HCT116 (cell line): ENCODE measurements around the gene F2R. TPM values are rescaled to one million over a fixed set of nuclear protein-coding genes. Genes with fewer than 3 reads are reported as not detected.
"Not testable (repeated sequence)": the region's sequence is repeated elsewhere in the genome, so short reads cannot be mapped to it uniquely, and the experiment has no call there.

ENCODE experiments used
- ATAC-seq: fragments of 200-7000 bp; cut with Tn5 transposase; 2 replicates; pipeline ENCODE4 v1.9.1; 2020; ENCODE audit warnings: mild to moderate bottlenecking, moderate library complexity
- BruUV-seq: library from RNA; stranded (reverse); fragments of 400-500 nt; replicated peaks from 2 replicates; lab custom pipeline; 2021; lab: Mats Ljungman, UMichigan
- CTCF ChIA-PET: fragments of 300-600 bp; sonication (Branson Sonifier 250); formaldehyde crosslinking; loops from one replicate; lab custom pipeline; 2021; ENCODE audit warnings: antibody characterized with exemption; lab: Charles Lee
- POLR2A ChIA-PET: fragments of 300-600, 350-600 bp; sonication (Branson Sonifier 250); formaldehyde crosslinking; loops from one replicate; lab custom pipeline; 2021; ENCODE audit warnings: antibody characterized with exemption; lab: Charles Lee
- RAD21 ChIA-PET, 2 experiments: fragments of 300-600 bp; sonication (Branson Sonifier 250); formaldehyde crosslinking; loops; one replicate each; lab custom pipeline; 2023; ENCODE audit warnings: low total read pairs in 2 of 2; ENCODE audit not compliant: uncharacterized antibody in 2 of 2, unreplicated experiment in 2 of 2, low non-redundant PET in 1 of 2; lab: Charles Lee
- DNase-seq: peaks from one replicate; pipeline ENCODE4 v3.0.0-alpha.2; 2010; ENCODE audit warnings: low read depth, low spot score
- H2AFZ ChIP-seq: fragments of 200-600 bp; shearing (Covaris generic), sonication (generic); 2 replicates; pipeline ENCODE4 v1.6.1; 2017; ENCODE audit warnings: low read depth, mixed run types, mixed read lengths, antibody characterized with exemption, low read length; ENCODE audit not compliant: poor library complexity, severe bottlenecking
- H3K27ac ChIP-seq: 2 replicates; pipeline ENCODE4 v1.5.1; 2012; ENCODE audit warnings: low read depth, low read length
- H3K27me3 ChIP-seq: fragments of 200-600 bp; sonication (generic); 2 replicates; pipeline ENCODE4 v1.6.1; 2016; ENCODE audit warnings: mixed run types, low read length, mixed read lengths; ENCODE audit not compliant: insufficient read depth
- H3K36me3 ChIP-seq, 2 experiments: fragments of 200-500 bp in 1 of 2; fragments of 200-600 bp in 1 of 2; sonication (Bioruptor generic) in 1 of 2; sonication (generic) in 1 of 2; 2 replicates each; pipeline versions ENCODE4 v1.5.1 to v1.6.1; 2014 to 2016; ENCODE audit warnings: low read length in 2 of 2, inconsistent platforms in 1 of 2, mixed read lengths in 1 of 2, mixed run types in 1 of 2; ENCODE audit not compliant: insufficient read depth in 2 of 2, control insufficient read depth in 1 of 2
- H3K4me1 ChIP-seq, 2 experiments: fragments of 200-600 bp in 1 of 2; sonication (generic) in 1 of 2; 2 replicates each; pipeline versions ENCODE4 v1.5.1 to v1.6.1; 2012 to 2017; ENCODE audit warnings: low read length in 2 of 2, inconsistent platforms in 1 of 2, mild to moderate bottlenecking in 1 of 2, mixed read lengths in 1 of 2, mixed run types in 1 of 2, moderate library complexity in 1 of 2; ENCODE audit not compliant: insufficient read depth in 2 of 2, control insufficient read depth in 1 of 2
- H3K4me2 ChIP-seq: fragments of 200-600 bp; sonication (generic); 2 replicates; pipeline ENCODE4 v1.6.1; 2017; ENCODE audit warnings: mixed run types, low read length, mixed read lengths
- H3K4me3 ChIP-seq, 2 experiments: fragments of 200-600 bp in 1 of 2; sonication (generic) in 1 of 2; replicated peaks in 1 of 2; 2 replicates each; pipeline ENCODE4 v1.5.1; 2011 to 2016; ENCODE audit warnings: low read length in 2 of 2, control low read depth in 1 of 2, low read depth in 1 of 2, mild to moderate bottlenecking in 1 of 2, mixed read lengths in 1 of 2, mixed run types in 1 of 2
- H3K79me2 ChIP-seq: fragments of 200-600 bp; sonication (generic); 2 replicates; pipeline ENCODE4 v1.6.1; 2017; ENCODE audit warnings: mild to moderate bottlenecking, mixed run types, low read length, moderate library complexity, mixed read lengths; ENCODE audit not compliant: insufficient read depth
- H3K9ac ChIP-seq: fragments of 200-600 bp; sonication (generic); 2 replicates; pipeline ENCODE4 v1.6.1; 2016; ENCODE audit warnings: low read length, mixed read lengths
- H3K9me2 ChIP-seq: fragments of 200-600 bp; sonication (generic), shearing (Covaris generic); 2 replicates; pipeline ENCODE4 v1.6.1; 2017; ENCODE audit warnings: mixed run types, mild to moderate bottlenecking, moderate library complexity; ENCODE audit not compliant: insufficient read depth
- H3K9me3 ChIP-seq, 2 experiments: fragments of 200-500 bp in 1 of 2; fragments of 200-600 bp in 1 of 2; sonication (Bioruptor generic) in 1 of 2; sonication (generic) in 1 of 2; 2 replicates each; pipeline ENCODE4 v1.6.1; 2014 to 2017; ENCODE audit warnings: low read length in 2 of 2, mixed read lengths in 2 of 2, inconsistent platforms in 1 of 2, low read depth in 1 of 2, mild to moderate bottlenecking in 1 of 2, mixed run types in 1 of 2, moderate library complexity in 1 of 2; ENCODE audit not compliant: control insufficient read depth in 1 of 2, insufficient read depth in 1 of 2
- H4K20me1 ChIP-seq: fragments of 200-600 bp; sonication (generic), shearing (Covaris generic); 2 replicates; pipeline ENCODE4 v1.6.1; 2017; ENCODE audit warnings: mixed run types, mild to moderate bottlenecking, moderate library complexity; ENCODE audit not compliant: insufficient read depth
- CBX3 ChIP-seq: IDR thresholded peaks from 2 replicates; pipeline ENCODE4 v1.6.1; 2012; ENCODE audit warnings: low read depth
- CEBPB ChIP-seq: IDR thresholded peaks from 2 replicates; pipeline ENCODE4 v1.6.1; 2012; ENCODE audit warnings: low read depth
- CTCF ChIP-seq, 3 experiments: fragments of 200-600 bp in 1 of 3; sonication (generic) in 1 of 3; IDR thresholded peaks in 2 of 3; conservative IDR thresholded peaks in 1 of 3; 2 replicates each; pipeline ENCODE4 v1.5.1; 2012 to 2017; ENCODE audit warnings: low read depth in 2 of 3, low read length in 2 of 3, antibody characterized with exemption in 1 of 3, borderline replicate concordance in 1 of 3, control low read depth in 1 of 3, mild to moderate bottlenecking in 1 of 3, mixed read lengths in 1 of 3, mixed run types in 1 of 3, moderate library complexity in 1 of 3; ENCODE audit not compliant: insufficient read depth in 1 of 3
- JUND ChIP-seq: IDR thresholded peaks from 2 replicates; pipeline ENCODE4 v1.6.1; 2012
- MAX ChIP-seq: IDR thresholded peaks from 2 replicates; pipeline ENCODE4 v1.6.1; 2012
- POLR2A ChIP-seq: IDR thresholded peaks from 2 replicates; pipeline ENCODE4 v1.7.0; 2011; ENCODE audit warnings: borderline replicate concordance; ENCODE audit not compliant: insufficient read depth, insufficient read length; ENCODE audit errors: extremely low read depth
- POLR2AphosphoS5 ChIP-seq: IDR thresholded peaks from 2 replicates; pipeline ENCODE4 v1.6.1; 2011; ENCODE audit warnings: mild to moderate bottlenecking, low read depth, low read length, moderate library complexity
- RAD21 ChIP-seq: IDR thresholded peaks from 2 replicates; pipeline ENCODE4 v1.6.1; 2012; ENCODE audit warnings: low read depth, mild to moderate bottlenecking
- SIN3A ChIP-seq: IDR thresholded peaks from 2 replicates; pipeline ENCODE4 v1.6.1; 2012; ENCODE audit warnings: low read depth
- SP1 ChIP-seq: IDR thresholded peaks from 2 replicates; pipeline ENCODE4 v1.6.1; 2012; ENCODE audit warnings: low read depth
- TCF7L2 ChIP-seq: IDR thresholded peaks from 2 replicates; pipeline ENCODE4 v1.7.0; 2011; ENCODE audit warnings: borderline replicate concordance, inconsistent platforms; ENCODE audit not compliant: insufficient read depth, insufficient read length; ENCODE audit errors: extremely low read depth
- YY1 ChIP-seq: IDR thresholded peaks from 2 replicates; pipeline ENCODE4 v1.6.1; 2011; ENCODE audit warnings: low read length, low read depth, moderate library complexity, mild to moderate bottlenecking; ENCODE audit not compliant: insufficient replicate concordance; ENCODE audit errors: extremely low read depth
- ZNF274 ChIP-seq: fragments of 200-500 bp; sonication (Bioruptor generic); IDR thresholded peaks from 2 replicates; pipeline ENCODE4 v1.6.1; 2014; ENCODE audit warnings: mild to moderate bottlenecking, low read depth, low read length, inconsistent platforms
- intact Hi-C: fragments of 100-400 bp; cut with micrococcal nuclease; formaldehyde crosslinking; loops from 2 replicates; pipeline ENCODE4 v1.10.0; 2022
- total RNA-seq: library from RNA; stranded (reverse); gene quantifications from one replicate; pipeline ENCODE4 v1.2.1, GENCODE V29; 2021; ENCODE audit not compliant: unreplicated experiment
- TF ChIP-seq, protein P1 (sequence below): IDR thresholded peaks from 2 replicates; pipeline ENCODE4 v1.6.1; 2012; ENCODE audit warnings: low read depth

Gene F2R
- total RNA-seq, 1 experiment from 2014 or later, result 16.6 TPM

DNA sequence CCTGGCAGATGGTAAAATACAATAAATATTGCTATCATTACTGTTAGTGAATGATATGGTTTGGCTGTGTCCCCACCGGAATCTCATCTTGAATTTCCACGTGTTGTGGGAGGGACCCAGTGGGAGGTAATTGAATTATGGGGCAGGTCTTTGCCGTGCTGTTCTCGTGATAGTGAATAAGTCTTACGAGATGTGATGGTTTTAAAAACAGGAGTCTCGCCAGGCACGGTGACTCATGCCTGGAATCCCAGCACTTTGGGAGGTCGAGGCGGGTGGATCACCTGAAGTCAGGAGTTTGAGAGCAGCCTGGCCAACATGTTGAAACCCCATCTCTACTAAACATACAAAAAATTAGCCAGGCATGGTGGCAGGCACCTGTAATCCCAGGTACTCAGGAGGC is 45.2 kb downstream of the F2R start:
- H3K9me2 ChIP-seq, H3K9ac ChIP-seq, H3K4me2 ChIP-seq, H3K27me3 ChIP-seq, H3K36me3 ChIP-seq, H3K9me3 ChIP-seq, RAD21 ChIA-PET, H3K27ac ChIP-seq, H3K79me2 ChIP-seq, intact Hi-C loops, ATAC-seq, DNase-seq, BruUV-seq, POLR2A ChIA-PET, H3K4me3 ChIP-seq, H4K20me1 ChIP-seq: not testable (repeated sequence)
- Histone ChIP-seq H2AFZ (peak overlapping the region; percentile 74), H3K4me1 (peaks cover 0 to 22% of the 10 kb centered on the region in 2 experiments; a peak in 1 of 4 replicates)
- TF ChIP-seq CBX3, result 0 out of 2 replicates have a peak, but pooled peaks have one; percentile 15
- 0 out of 2 replicates have a peak, but pooled peaks have one; percentile 5 for TF ChIP-seq JUND
- CTCF ChIA-PET, result interaction anchor here (2.3 kb wide), 1 partner anchor 14 kb away, joined by 8 read pairs; no protein-coding TSS in a partner anchor

GRCh38 chr5:76762484-76762883 is 46.6 kb downstream of the F2R start:
- no peak overlapping the region for H3K4me2 ChIP-seq
- H3K36me3 ChIP-seq, result no peaks in the 10 kb centered on the region
- H3K9ac ChIP-seq, result no peak overlapping the region
- TF ChIP-seq ZNF274 (no peak), SIN3A (no peak), CEBPB (no peak), TCF7L2 (no peak), RAD21 (no peak), POLR2AphosphoS5 (no peak), YY1 (no peak), POLR2A (no peak), MAX (no peak), CTCF (IDR thresholded peaks at IDR 0.05 in 2 of 3, conservative IDR thresholded peaks at IDR 0.05 in 1 of 3; ENCODE audit: borderline replicate concordance in 1 of 3, insufficient read depth in 1 of 3, low read depth in 2 of 3, low read length in 2 of 3) (no peak), SP1 (no peak)
- TF ChIP-seq, protein P1, sequence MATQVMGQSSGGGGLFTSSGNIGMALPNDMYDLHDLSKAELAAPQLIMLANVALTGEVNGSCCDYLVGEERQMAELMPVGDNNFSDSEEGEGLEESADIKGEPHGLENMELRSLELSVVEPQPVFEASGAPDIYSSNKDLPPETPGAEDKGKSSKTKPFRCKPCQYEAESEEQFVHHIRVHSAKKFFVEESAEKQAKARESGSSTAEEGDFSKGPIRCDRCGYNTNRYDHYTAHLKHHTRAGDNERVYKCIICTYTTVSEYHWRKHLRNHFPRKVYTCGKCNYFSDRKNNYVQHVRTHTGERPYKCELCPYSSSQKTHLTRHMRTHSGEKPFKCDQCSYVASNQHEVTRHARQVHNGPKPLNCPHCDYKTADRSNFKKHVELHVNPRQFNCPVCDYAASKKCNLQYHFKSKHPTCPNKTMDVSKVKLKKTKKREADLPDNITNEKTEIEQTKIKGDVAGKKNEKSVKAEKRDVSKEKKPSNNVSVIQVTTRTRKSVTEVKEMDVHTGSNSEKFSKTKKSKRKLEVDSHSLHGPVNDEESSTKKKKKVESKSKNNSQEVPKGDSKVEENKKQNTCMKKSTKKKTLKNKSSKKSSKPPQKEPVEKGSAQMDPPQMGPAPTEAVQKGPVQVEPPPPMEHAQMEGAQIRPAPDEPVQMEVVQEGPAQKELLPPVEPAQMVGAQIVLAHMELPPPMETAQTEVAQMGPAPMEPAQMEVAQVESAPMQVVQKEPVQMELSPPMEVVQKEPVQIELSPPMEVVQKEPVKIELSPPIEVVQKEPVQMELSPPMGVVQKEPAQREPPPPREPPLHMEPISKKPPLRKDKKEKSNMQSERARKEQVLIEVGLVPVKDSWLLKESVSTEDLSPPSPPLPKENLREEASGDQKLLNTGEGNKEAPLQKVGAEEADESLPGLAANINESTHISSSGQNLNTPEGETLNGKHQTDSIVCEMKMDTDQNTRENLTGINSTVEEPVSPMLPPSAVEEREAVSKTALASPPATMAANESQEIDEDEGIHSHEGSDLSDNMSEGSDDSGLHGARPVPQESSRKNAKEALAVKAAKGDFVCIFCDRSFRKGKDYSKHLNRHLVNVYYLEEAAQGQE, result no peak
- TF ChIP-seq, all 23 proteins: peak for 0
- RAD21 ChIA-PET, result no interaction called here
- Histone ChIP-seq H2AFZ (no peak overlapping the region), H3K27ac (no peak overlapping the region), H3K9me3 (peaks cover 0 to 3% of the 10 kb centered on the region in 2 experiments; a peak in 2 of 4 replicates), H3K9me2 (no peaks in the 10 kb centered on the region), H3K4me1 (peaks cover 8 to 34% of the 10 kb centered on the region in 2 experiments; a peak in 3 of 4 replicates), H3K4me3 (no peak overlapping the region), H4K20me1 (no peaks in the 10 kb centered on the region), H3K79me2 (no peaks in the 10 kb centered on the region), H3K27me3 (no peaks in the 10 kb centered on the region)
- ATAC-seq, result no peak
- no TSS peak for BruUV-seq
- POLR2A ChIA-PET, result no interaction called here
- DNase-seq, result no peak
- intact Hi-C loops, result no loop called here
- CTCF ChIA-PET, result interaction anchor here (2.3 kb wide), 1 partner anchor 12 kb away, joined by 8 read pairs; no protein-coding TSS in a partner anchor
